T-helper 1 cell (primary cell): Measurements from ENCODE around the gene ATG7.
A peak's percentile ranks its signal among the peaks of the same experiment; 100 is the strongest.

Experiments used
- DNase-seq, 5 donors: peaks; one replicate each; pipeline ENCODE4 v3.0.0-alpha.2; 2012 to 2020

ATG7 gene

GRCh38 chr3:11363715-11364114, 91.5 kb downstream of the ATG7 start:
- DNase-seq: peak in 1 of 5 donors; percentile 56

- DNase-seq: no peak
Measured at GRCh38 chr3:11364181-11364580, 92.0 kb downstream of the ATG7 start.

GRCh38 chr3:11367143-11367693, 95.0 kb downstream of the ATG7 start:
- no peak for DNase-seq

GRCh38 chr3:11370191-11370590, 98.0 kb downstream of the ATG7 start:
- no peak for DNase-seq

- DNase-seq: no peak
Measured at GRCh38 chr3:11370966-11371365, 98.8 kb downstream of the ATG7 start.

- no peak for DNase-seq
Measured at GRCh38 chr3:11371747-11372146, 99.5 kb downstream of the ATG7 start.

GRCh38 chr3:11373235-11373634, 101.0 kb downstream of the ATG7 start:
- DNase-seq: no peak

- no peak for DNase-seq
Measured at GRCh38 chr3:11373654-11374053, 101.5 kb downstream of the ATG7 start.

- no peak for DNase-seq
Measured at GRCh38 chr3:11375333-11376088, 103.3 kb downstream of the ATG7 start.

- no peak for DNase-seq
Measured at GRCh38 chr3:11377719-11378118, 105.5 kb downstream of the ATG7 start.

GRCh38 chr3:11379238-11379823, 107.1 kb downstream of the ATG7 start:
- peak in 2 of 5 donors; percentile 2 to 37 for DNase-seq

- DNase-seq: no peak
Measured at GRCh38 chr3:11379824-11380701, 107.9 kb downstream of the ATG7 start.

- DNase-seq: no peak
Measured at GRCh38 chr3:11381141-11381540, 108.9 kb downstream of the ATG7 start.

GRCh38 chr3:11381563-11381962, 109.4 kb downstream of the ATG7 start:
- DNase-seq: no peak

GRCh38 chr3:11382146-11382745, 110.0 kb downstream of the ATG7 start:
- DNase-seq: no peak

GRCh38 chr3:11384074-11384473, 111.9 kb downstream of the ATG7 start:
- DNase-seq: no peak

- DNase-seq: no peak
Measured at GRCh38 chr3:11385326-11385725, 113.1 kb downstream of the ATG7 start.

GRCh38 chr3:11385891-11386290, 113.7 kb downstream of the ATG7 start:
- DNase-seq: no peak

GRCh38 chr3:11386465-11387113, 114.4 kb downstream of the ATG7 start:
- no peak for DNase-seq

- DNase-seq: no peak
Measured at GRCh38 chr3:11389386-11390268, 117.4 kb downstream of the ATG7 start.
